Breast epithelium (tissue), 4 donors: Measurements from ENCODE around the gene GDPD4. TPM values are rescaled to one million over a fixed set of nuclear protein-coding genes. Genes with fewer than 3 reads are reported as not detected.

ENCODE experiments used
- DNase-seq, 2 donors: peaks; one replicate each; pipeline ENCODE4 v3.0.0-alpha.2; 2019; ENCODE audit warnings: low spot score in 2 of 2
- H3K27ac ChIP-seq, 2 donors: fragments of 200-600 bp; sonication (generic) in 1 of 2; one replicate each; pipeline ENCODE4 v1.5.1; 2016 to 2019; ENCODE audit warnings: mild to moderate bottlenecking in 1 of 2
- H3K27me3 ChIP-seq, 2 donors: fragments of 200-600 bp; sonication (generic) in 1 of 2; one replicate each; pipeline versions ENCODE4 v1.5.1 to v1.6.0; 2017 to 2019; ENCODE audit warnings: control low read depth in 1 of 2, mild to moderate bottlenecking in 1 of 2
- H3K36me3 ChIP-seq: fragments of 200-600 bp; one replicate; pipeline ENCODE4 v1.5.1; 2019
- H3K4me1 ChIP-seq, 2 donors: fragments of 200-600 bp; sonication (generic); one replicate each; pipeline ENCODE4 v1.5.1; 2016 to 2019; ENCODE audit warnings: control low read depth in 1 of 2
- H3K4me3 ChIP-seq, 3 donors: fragments of 200-600 bp; sonication (generic); 1 replicate in 2 of 3; 2 replicates in 1 of 3; pipeline ENCODE4 v1.5.1; 2016 to 2019; ENCODE audit warnings: mild to moderate bottlenecking in 3 of 3, moderate library complexity in 2 of 3
- H3K9me3 ChIP-seq, 2 donors: fragments of 200-600 bp; sonication (generic) in 1 of 2; one replicate each; pipeline ENCODE4 v1.5.1; 2016 to 2019; ENCODE audit warnings: control low read depth in 1 of 2
- POLR2A ChIP-seq: fragments of 450-650 bp; IDR thresholded peaks from one replicate; pipeline ENCODE4 v1.6.1; 2016; ENCODE audit warnings: antibody characterized with exemption, mild to moderate bottlenecking, moderate library complexity
- POLR2AphosphoS5 ChIP-seq, 3 donors: sonication (generic); formaldehyde crosslinking; IDR thresholded peaks; one replicate each; pipeline ENCODE4 v1.6.1; 2017; ENCODE audit warnings: antibody characterized with exemption in 3 of 3
- intact Hi-C: fragments of 100-400 bp; cut with DNase I; formaldehyde crosslinking; loops from one replicate; pipeline ENCODE4 v1.15.1; 2023; ENCODE audit warnings: low total_unique reads
- total RNA-seq, 3 donors: library from RNA; depleted of rRNA; stranded (reverse); fragments of >200 nt; gene quantifications; one replicate each; pipeline ENCODE4 v1.1.0, GENCODE V29; 2016
- TF ChIP-seq, protein P1 (sequence below), 3 donors: fragments of 450-650 bp; IDR thresholded peaks; one replicate each; pipeline ENCODE4 v1.5.1; 2016 to 2017; ENCODE audit warnings: antibody characterized with exemption in 3 of 3, mild to moderate bottlenecking in 3 of 3, moderate library complexity in 3 of 3

Gene GDPD4
- total RNA-seq, 3 donors from 2014 or later: not detected

DNA sequence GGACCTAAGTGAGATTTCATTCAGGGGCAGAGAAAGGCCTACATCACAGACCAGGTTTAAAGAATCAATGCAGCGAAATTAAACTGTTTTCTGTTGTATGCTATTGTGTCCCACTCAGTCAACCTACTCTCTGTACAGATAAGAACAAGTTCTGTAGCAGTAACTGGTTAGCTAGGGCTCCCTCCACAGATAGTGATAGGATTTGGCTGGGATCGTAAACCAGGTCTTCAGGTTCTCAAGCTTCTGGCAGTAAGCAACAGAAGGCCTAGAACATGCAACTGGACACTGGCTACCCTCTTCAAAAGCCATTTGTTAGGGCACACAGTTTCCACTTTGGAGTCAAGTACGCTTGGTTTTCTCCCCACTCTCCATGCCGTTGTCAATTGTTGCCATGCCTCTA lies 69.2 kb downstream of the GDPD4 start:
- Histone ChIP-seq H3K36me3 (no peaks in the 10 kb centered on the region), H3K4me1 (no peaks in the 10 kb centered on the region), H3K27ac (no peak overlapping the region), H3K4me3 (no peak overlapping the region), H3K9me3 (no peaks in the 10 kb centered on the region), H3K27me3 (no peaks in the 10 kb centered on the region)
- TF ChIP-seq POLR2AphosphoS5 (IDR thresholded peaks at IDR 0.05) (no peak), POLR2A (no peak)
- TF ChIP-seq, protein P1, sequence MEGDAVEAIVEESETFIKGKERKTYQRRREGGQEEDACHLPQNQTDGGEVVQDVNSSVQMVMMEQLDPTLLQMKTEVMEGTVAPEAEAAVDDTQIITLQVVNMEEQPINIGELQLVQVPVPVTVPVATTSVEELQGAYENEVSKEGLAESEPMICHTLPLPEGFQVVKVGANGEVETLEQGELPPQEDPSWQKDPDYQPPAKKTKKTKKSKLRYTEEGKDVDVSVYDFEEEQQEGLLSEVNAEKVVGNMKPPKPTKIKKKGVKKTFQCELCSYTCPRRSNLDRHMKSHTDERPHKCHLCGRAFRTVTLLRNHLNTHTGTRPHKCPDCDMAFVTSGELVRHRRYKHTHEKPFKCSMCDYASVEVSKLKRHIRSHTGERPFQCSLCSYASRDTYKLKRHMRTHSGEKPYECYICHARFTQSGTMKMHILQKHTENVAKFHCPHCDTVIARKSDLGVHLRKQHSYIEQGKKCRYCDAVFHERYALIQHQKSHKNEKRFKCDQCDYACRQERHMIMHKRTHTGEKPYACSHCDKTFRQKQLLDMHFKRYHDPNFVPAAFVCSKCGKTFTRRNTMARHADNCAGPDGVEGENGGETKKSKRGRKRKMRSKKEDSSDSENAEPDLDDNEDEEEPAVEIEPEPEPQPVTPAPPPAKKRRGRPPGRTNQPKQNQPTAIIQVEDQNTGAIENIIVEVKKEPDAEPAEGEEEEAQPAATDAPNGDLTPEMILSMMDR (IDR thresholded peaks at IDR 0.05): no peak
- no peak for DNase-seq
- intact Hi-C loops: no loop called here

DNA sequence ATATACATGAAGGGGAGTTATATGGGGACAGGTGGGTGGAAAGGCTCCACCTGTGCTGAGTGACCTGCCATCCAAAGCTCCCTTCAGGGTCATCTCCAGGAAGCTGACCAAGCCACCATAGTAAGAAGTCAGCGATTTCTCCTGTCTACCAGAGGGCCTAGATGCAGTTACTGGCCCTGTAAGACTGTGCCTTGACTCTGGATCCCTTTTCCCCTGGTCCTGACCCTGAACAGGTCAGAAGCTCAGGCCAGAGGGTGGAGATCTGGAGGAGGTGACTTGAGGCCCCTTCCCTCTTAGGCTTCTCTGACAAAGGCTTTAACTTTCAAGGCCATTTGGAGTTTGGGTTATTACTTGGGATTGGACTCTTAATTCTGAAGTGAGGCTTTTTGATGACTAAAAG lies 69.7 kb downstream of the GDPD4 start:
- no peak overlapping the region for H3K27ac ChIP-seq
- H3K4me1 ChIP-seq: no peaks in the 10 kb centered on the region
- no peaks in the 10 kb centered on the region for H3K9me3 ChIP-seq
- no peak overlapping the region for H3K4me3 ChIP-seq
- no peak for TF ChIP-seq POLR2AphosphoS5 (IDR thresholded peaks at IDR 0.05)
- TF ChIP-seq POLR2A: no peak
- TF ChIP-seq, protein P1 (IDR thresholded peaks at IDR 0.05): no peak
- no peaks in the 10 kb centered on the region for H3K36me3 ChIP-seq
- no peaks in the 10 kb centered on the region for H3K27me3 ChIP-seq
- no peak for DNase-seq
- intact Hi-C loops: no loop called here

DNA sequence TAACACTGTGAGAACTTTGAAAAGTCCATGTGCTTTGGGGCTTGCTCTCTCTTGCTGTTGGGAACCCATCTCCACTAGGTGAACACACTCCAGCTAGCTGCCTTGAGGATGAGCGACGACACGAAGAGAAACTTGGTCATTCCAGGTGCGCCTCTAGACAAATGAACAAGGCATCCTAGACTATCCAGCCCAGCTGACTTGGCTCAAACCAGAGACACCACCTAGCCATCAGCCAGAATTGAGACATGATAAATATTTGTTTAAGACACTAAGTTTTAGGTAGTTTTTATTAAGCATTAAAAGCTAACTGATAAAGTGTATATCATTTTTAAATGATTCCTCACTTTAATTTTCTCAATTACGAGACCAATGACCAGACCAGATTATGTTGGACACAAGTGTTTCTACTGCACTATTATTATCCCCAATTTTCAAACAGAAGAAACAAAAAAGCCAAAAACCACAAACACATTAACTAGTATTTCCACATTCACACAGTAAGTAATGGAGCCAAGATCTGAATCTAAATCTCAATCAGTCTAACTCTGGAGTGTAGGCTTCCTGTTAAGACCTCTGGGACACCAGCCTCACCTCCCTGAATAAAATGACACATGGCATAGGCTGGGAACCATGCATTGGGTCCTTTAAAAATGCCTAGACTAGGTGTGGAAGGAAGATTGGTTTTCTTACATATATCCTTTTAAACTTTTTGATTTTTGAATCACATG lies 70.4 kb downstream of the GDPD4 start:
- H3K4me3 ChIP-seq: no peak overlapping the region
- no peak for DNase-seq
- H3K27ac ChIP-seq: no peak overlapping the region
- no peaks in the 10 kb centered on the region for H3K36me3 ChIP-seq
- H3K4me1 ChIP-seq: no peaks in the 10 kb centered on the region
- TF ChIP-seq POLR2A (no peak), POLR2AphosphoS5 (IDR thresholded peaks at IDR 0.05) (no peak)
- TF ChIP-seq, protein P1 (IDR thresholded peaks at IDR 0.05): no peak
- H3K27me3 ChIP-seq: no peaks in the 10 kb centered on the region
- H3K9me3 ChIP-seq: no peaks in the 10 kb centered on the region
- intact Hi-C loops: no loop called here

DNA sequence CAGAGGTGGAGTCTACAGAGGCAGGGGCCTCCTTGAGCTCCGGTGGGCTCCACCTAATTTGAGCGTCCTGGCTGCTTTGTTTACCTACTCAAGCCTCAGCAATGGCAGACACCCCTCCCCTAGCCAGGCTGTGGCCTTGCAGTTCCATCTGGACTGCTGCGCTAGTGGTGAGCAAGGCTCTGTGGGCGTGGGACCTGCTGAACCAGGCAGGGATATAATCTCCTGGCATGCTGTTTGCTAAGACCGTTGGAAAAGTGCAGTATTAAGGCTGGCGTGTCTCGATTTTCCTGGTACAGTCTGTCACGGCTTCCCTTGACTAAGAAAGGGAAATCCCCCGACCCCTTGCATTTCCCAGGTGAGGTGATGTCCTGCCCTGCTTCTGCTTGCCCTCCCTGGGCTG lies 77.7 kb downstream of the GDPD4 start:
- no peak for TF ChIP-seq POLR2A
- TF ChIP-seq, protein P1 (IDR thresholded peaks at IDR 0.05): no peak
- TF ChIP-seq POLR2AphosphoS5 (IDR thresholded peaks at IDR 0.05): no peak
- intact Hi-C loops: no loop called here
- H3K4me3 ChIP-seq: no peak overlapping the region
- no peaks in the 10 kb centered on the region for H3K27me3 ChIP-seq
- no peaks in the 10 kb centered on the region for H3K36me3 ChIP-seq
- H3K9me3 ChIP-seq: no peaks in the 10 kb centered on the region
- no peak overlapping the region for H3K27ac ChIP-seq
- no peak for DNase-seq
- no peaks in the 10 kb centered on the region for H3K4me1 ChIP-seq

DNA sequence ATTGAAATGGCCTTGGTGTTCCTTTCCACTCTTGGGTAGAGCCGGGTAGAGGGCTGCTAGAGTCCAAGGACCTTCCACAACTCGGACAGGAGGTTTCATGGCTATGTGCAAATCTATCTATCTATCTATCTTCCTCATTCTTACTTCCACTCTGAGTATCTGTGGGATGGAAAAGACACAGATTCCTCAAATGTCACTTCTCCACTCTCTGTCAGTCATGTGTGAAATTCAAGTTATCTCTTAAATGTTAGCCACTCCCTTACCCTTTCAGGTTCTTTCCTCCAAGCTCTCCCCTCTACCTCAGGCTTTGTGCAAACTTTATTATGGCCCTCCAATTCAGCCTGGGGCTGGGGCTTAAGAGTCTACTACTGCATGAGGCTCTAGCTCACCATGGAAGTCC lies 84.3 kb downstream of the GDPD4 start:
- TF ChIP-seq POLR2A (no peak), POLR2AphosphoS5 (IDR thresholded peaks at IDR 0.05) (no peak)
- TF ChIP-seq, protein P1 (IDR thresholded peaks at IDR 0.05): no peak
- no peak overlapping the region for H3K4me3 ChIP-seq
- DNase-seq: no peak
- H3K4me1 ChIP-seq: no peaks in the 10 kb centered on the region
- H3K27me3 ChIP-seq: no peaks in the 10 kb centered on the region
- intact Hi-C loops: no loop called here
- no peaks in the 10 kb centered on the region for H3K9me3 ChIP-seq
- H3K36me3 ChIP-seq: no peaks in the 10 kb centered on the region
- H3K27ac ChIP-seq: no peak overlapping the region
